HUES64 (cell line): ENCODE data around the gene CCDC112.
A peak's percentile ranks its signal among the peaks of the same experiment; 100 is the strongest.
"Not testable (repeated sequence)": the region's sequence is repeated elsewhere in the genome, so short reads cannot be mapped to it uniquely, and the experiment has no call there.

ENCODE experiments used
- H3K27ac ChIP-seq: 2 replicates; pipeline ENCODE4 v1.7.0; 2013; ENCODE audit warnings: low read depth, low read length, inconsistent platforms
- H3K27me3 ChIP-seq: 2 replicates; pipeline ENCODE4 v1.6.1; 2013; ENCODE audit warnings: mild to moderate bottlenecking, low read length; ENCODE audit not compliant: insufficient read depth
- H3K36me3 ChIP-seq: 2 replicates; pipeline ENCODE4 v1.6.1; 2013; ENCODE audit warnings: mild to moderate bottlenecking, low read length; ENCODE audit not compliant: insufficient read depth
- H3K4me1 ChIP-seq: 2 replicates; pipeline ENCODE4 v1.6.1; 2013; ENCODE audit warnings: mild to moderate bottlenecking, low read length, moderate library complexity; ENCODE audit not compliant: insufficient read depth
- H3K4me3 ChIP-seq: 2 replicates; pipeline ENCODE4 v1.5.1; 2013; ENCODE audit warnings: mild to moderate bottlenecking, low read length, moderate library complexity
- H3K9ac ChIP-seq: 2 replicates; pipeline ENCODE4 v1.6.1; 2013; ENCODE audit warnings: mild to moderate bottlenecking, low read depth, low read length
- H3K9me3 ChIP-seq: 2 replicates; pipeline ENCODE4 v1.6.1; 2013; ENCODE audit warnings: low read depth, low read length; ENCODE audit not compliant: insufficient read depth
- WGBS: fragments of 150-250, 120-280 bp; methylation state at CpG from one replicate; pipeline ENCODE4 v1.1.7; 2013; ENCODE audit warnings: missing lambda C conversion rate; 5-methylcytosine and 5-hydroxymethylcytosine counted together

Gene CCDC112

DNA sequence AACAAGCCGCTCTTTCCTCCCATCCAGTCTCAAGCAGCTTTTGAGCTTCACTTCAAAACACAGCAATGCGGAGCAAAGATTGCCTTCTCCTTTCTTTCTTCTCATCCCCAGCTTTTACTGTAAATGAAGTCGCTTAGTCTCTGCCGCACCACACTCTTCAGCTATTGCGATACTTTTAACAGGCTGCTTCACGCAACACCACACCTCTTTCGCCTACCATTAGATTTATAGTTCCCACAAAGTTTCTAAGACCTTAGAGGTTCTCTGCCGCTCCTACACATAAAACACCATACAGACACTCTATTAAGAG, 34.5 kb downstream of the CCDC112 start:
- Histone ChIP-seq H3K36me3 (peaks cover 13% of the 10 kb centered on the region), H3K9me3 (no peaks in the 10 kb centered on the region), H3K27me3 (no peaks in the 10 kb centered on the region), H3K4me3 (peak overlapping the region; percentile 88), H3K4me1 (peaks cover 14% of the 10 kb centered on the region; the same call in 1 of the 2 replicates), H3K9ac (peak overlapping the region; percentile 85), H3K27ac (no peak overlapping the region)
- WGBS: 4% methylated on average over 8 of the region's 8 CpGs

- peaks cover 19% of the 10 kb centered on the region; the same call in 1 of the 2 replicates for H3K4me1 ChIP-seq
- no peak overlapping the region for H3K27ac ChIP-seq
- H3K36me3 ChIP-seq: peaks cover 7% of the 10 kb centered on the region; the same call in 1 of the 2 replicates
- no peak overlapping the region for H3K9ac ChIP-seq
- 93% methylated on average over 2 of the region's 2 CpGs for WGBS
- no peak overlapping the region for H3K4me3 ChIP-seq
- H3K9me3 ChIP-seq: no peaks in the 10 kb centered on the region
- H3K27me3 ChIP-seq: no peaks in the 10 kb centered on the region
Observed at GRCh38 chr5:115260248-115260647, 36.2 kb downstream of the CCDC112 start.

DNA sequence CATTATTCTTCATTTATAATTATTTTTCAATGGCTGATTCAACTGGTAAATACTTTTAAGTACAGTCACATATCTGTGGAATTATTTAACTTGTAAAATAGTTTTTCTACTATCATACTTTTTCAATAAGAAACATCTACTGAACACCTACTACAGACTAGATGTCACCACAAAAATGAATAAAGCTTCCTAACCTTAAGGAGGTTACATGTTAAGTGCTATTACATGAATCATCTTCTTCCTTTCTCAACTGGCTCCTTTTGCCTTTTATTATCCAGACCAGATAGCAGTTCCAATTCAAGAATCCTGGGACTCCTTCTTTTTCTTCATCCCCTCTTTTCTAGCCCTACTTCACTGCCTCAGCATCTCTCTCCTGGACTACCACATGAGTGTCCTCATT, 38.5 kb downstream of the CCDC112 start:
- Histone ChIP-seq H3K36me3 (no peaks in the 10 kb centered on the region), H3K27me3 (no peaks in the 10 kb centered on the region), H3K9me3 (no peaks in the 10 kb centered on the region), H3K9ac (no peak overlapping the region), H3K4me3 (no peak overlapping the region), H3K27ac (no peak overlapping the region), H3K4me1 (peaks cover 14% of the 10 kb centered on the region; the same call in 1 of the 2 replicates)

GRCh38 chr5:115249379-115249778, 47.1 kb downstream of the CCDC112 start:
- H3K4me3 ChIP-seq, H3K9ac ChIP-seq, H3K9me3 ChIP-seq, H3K4me1 ChIP-seq, H3K27ac ChIP-seq, H3K27me3 ChIP-seq, H3K36me3 ChIP-seq: not testable (repeated sequence)
- WGBS: 78% methylated on average over 5 of the region's 5 CpGs

DNA sequence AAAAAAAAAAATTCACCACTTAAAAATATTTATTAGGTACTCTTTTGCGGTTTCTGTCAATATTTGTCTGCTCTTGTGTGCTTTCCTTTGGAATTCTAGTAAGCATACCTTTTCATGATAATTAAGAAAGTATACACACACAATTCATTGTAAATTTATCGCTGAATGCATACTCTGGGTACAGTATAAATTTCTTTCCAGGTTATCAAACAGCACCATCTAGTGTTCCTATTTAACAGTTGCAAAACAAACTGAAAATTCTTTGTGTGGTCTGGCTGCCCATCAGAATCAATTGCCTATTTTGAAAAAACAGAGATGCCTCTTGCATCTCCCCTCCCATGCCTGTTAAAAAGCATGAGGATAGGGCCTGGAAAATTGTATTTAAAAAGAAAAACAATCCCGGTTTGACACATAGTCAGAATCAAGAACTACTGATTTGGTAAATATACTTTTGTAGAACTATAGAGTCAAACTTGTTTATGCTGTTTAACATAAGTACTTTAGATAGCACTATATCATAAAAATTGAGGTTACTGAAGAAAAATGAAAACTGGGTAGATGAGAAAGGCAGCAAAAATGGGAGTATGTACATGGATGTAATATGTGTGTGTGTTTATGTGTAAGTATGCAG, 50.0 kb downstream of the CCDC112 start:
- no peaks in the 10 kb centered on the region for H3K9me3 ChIP-seq
- no peaks in the 10 kb centered on the region for H3K27me3 ChIP-seq
- no peaks in the 10 kb centered on the region for H3K4me1 ChIP-seq
- H3K4me3 ChIP-seq: no peak overlapping the region
- no peak overlapping the region for H3K9ac ChIP-seq
- H3K27ac ChIP-seq: no peak overlapping the region
- WGBS: 67% methylated on average over 1 of the region's 3 CpGs
- H3K36me3 ChIP-seq: peaks cover 10% of the 10 kb centered on the region

DNA sequence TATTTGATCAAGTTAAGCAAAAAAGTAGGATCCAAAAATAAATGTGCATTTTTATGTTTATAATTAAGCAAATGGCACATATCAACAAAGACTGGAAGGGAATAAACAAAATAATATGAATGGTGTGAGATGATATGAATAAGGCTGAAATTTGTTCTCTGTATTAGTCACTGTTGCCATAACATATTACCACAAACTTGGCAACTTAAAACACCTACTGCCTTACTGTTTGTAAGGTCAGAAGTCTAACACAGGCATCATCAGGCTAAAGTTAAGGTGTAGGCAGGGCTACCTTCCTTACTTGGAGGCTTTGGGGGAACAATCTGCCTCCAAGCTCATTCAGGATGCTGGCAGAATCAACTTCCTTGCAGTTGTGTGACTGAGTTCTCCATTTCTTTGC, 53.0 kb downstream of the CCDC112 start:
- Histone ChIP-seq H3K9me3 (no peaks in the 10 kb centered on the region), H3K4me3 (no peak overlapping the region), H3K36me3 (peaks cover 34% of the 10 kb centered on the region), H3K27me3 (no peaks in the 10 kb centered on the region), H3K27ac (no peak overlapping the region), H3K4me1 (no peaks in the 10 kb centered on the region), H3K9ac (no peak overlapping the region)

DNA sequence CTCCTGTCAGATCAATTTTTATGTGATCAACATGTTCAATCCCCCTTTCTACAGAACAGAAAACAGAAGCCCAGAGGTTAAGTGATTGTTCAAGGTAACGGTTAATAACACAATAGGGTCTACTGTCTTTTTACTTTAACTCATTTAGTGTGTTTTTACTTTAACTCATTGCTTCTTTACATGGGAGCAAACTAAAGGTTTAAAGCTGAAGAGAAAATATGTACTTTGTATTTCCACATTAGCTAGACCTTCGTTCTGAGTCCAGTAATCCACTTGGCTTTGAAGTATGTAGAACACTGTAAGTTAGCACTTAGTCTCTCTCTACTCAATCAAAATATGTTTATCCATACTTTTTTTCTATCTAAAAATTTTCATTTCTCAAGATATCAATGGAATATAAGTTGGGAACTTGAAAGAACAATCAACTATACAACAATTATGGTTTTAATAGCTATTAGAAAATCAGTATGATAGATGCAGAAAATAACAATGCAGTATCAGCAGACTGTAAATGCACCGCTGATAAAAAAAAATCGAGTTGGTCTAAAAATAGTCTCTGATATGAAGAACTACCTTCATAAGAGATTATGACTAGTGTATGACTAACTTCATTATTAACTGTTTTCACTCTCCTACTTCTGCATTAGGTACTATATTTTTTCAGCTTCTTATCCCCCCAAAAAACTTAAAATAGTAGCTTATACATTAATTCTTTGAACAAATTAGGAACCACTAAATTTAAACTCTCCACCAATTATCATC, 54.4 kb downstream of the CCDC112 start:
- H3K9ac ChIP-seq: no peak overlapping the region
- peaks cover 6% of the 10 kb centered on the region; the same call in 1 of the 2 replicates for H3K4me1 ChIP-seq
- no peaks in the 10 kb centered on the region for H3K27me3 ChIP-seq
- peaks cover 35% of the 10 kb centered on the region for H3K36me3 ChIP-seq
- 98% methylated on average over 4 of the region's 4 CpGs for WGBS
- no peaks in the 10 kb centered on the region for H3K9me3 ChIP-seq
- H3K4me3 ChIP-seq: no peak overlapping the region
- no peak overlapping the region for H3K27ac ChIP-seq

DNA sequence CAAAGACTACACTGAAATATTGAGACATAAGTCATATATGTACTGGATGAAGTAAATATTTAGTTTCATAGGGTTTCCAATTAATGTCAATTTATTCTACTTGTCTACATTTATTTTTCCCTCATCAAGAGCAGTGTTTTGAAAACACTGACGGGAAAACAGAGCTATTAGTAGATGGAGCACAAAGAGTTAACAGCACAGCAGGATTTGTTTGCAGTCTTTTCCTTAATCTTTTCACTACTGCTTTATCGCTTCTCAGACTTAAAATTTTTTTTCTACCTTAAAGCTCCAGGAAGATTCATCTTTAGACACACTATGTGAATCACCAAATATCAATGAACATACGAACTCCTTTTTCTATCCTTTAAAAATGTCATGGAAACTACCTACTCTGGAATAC, 59.4 kb downstream of the CCDC112 start:
- H3K9me3 ChIP-seq: no peaks in the 10 kb centered on the region
- no peaks in the 10 kb centered on the region for H3K27me3 ChIP-seq
- H3K4me1 ChIP-seq: peaks cover 8% of the 10 kb centered on the region; the same call in 1 of the 2 replicates
- no peak overlapping the region for H3K4me3 ChIP-seq
- H3K36me3 ChIP-seq: peaks cover 64% of the 10 kb centered on the region
- H3K27ac ChIP-seq: no peak overlapping the region
- 71% methylated on average over 3 of the region's 3 CpGs for WGBS
- H3K9ac ChIP-seq: no peak overlapping the region

DNA sequence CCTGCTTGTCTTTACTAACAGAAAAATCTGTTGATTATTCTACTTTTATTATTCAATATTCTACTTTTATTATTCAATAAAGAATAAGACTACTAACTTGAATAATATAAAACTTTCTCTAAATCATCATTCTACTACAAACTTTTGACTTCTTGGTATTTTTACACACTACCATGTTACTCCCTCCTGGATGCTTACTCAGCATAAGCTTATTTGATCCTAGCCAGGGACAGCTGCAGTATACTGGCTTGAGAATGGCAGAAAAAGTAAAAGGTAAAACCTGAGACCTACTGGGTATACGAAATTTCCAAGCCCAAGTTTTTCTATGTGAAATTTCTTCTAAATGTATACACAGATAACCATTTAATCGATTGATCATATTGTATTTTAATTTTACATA, 59.9 kb downstream of the CCDC112 start:
- no peaks in the 10 kb centered on the region for H3K9me3 ChIP-seq
- no peak overlapping the region for H3K4me3 ChIP-seq
- peaks cover 8% of the 10 kb centered on the region; the same call in 1 of the 2 replicates for H3K4me1 ChIP-seq
- peaks cover 68% of the 10 kb centered on the region for H3K36me3 ChIP-seq
- no peak overlapping the region for H3K9ac ChIP-seq
- no peak overlapping the region for H3K27ac ChIP-seq
- H3K27me3 ChIP-seq: no peaks in the 10 kb centered on the region
- no CpG with 5 or more reads among the region's 2 CpGs for WGBS

GRCh38 chr5:115231598-115231997, 64.9 kb downstream of the CCDC112 start:
- 98% methylated on average over 4 of the region's 4 CpGs for WGBS
- Histone ChIP-seq H3K36me3 (peaks cover 75% of the 10 kb centered on the region), H3K4me3 (no peak overlapping the region)

GRCh38 chr5:115229606-115230005, 66.8 kb downstream of the CCDC112 start:
- H3K9ac ChIP-seq: no peak overlapping the region
- no peak overlapping the region for H3K4me3 ChIP-seq
- H3K27me3 ChIP-seq: no peaks in the 10 kb centered on the region
- H3K36me3 ChIP-seq: peaks cover 60% of the 10 kb centered on the region
- 100% methylated on average over 1 of the region's 1 CpG for WGBS
- no peaks in the 10 kb centered on the region for H3K9me3 ChIP-seq
- no peaks in the 10 kb centered on the region for H3K4me1 ChIP-seq
- no peak overlapping the region for H3K27ac ChIP-seq

More at GRCh38 chr5:115231598-115231997, 64.9 kb downstream of the CCDC112 start:
- Histone ChIP-seq H3K27me3 (no peaks in the 10 kb centered on the region), H3K27ac (no peak overlapping the region), H3K4me1 (no peaks in the 10 kb centered on the region), H3K9ac (no peak overlapping the region), H3K9me3 (no peaks in the 10 kb centered on the region)
